ENCODE results near the gene RANBP3. TPM values are rescaled to one million over a fixed set of nuclear protein-coding genes. Genes with fewer than 3 reads are reported as not detected.

Gene RANBP3
- total RNA-seq, 4 donors from 2014 or later = 57.8 to 148 (median 82.7) TPM

DNA sequence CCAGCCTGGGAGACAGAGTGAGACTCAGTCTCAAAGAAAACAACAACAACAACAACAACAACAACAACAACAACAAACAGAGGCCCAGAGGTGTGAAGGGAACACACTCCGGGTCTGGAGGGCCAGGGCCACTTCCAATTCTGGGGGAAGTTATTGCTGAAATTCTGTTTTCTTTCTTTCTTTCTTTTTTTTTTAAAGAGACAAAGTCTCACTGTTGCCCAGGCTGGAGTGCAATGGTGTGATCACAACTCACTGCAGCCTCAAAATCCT lies 67.4 kb downstream of the RANBP3 start:
- DNase-seq = no peak
- no peaks in the 10 kb centered on the region for H3K9me3 ChIP-seq
- H3K4me1 ChIP-seq = peaks cover 19 to 29% of the 10 kb centered on the region in 2 donors
- 82 to 85% methylated on average over 1 of the region's 1 CpG for WGBS, 2 donors
- H3K27me3 ChIP-seq = no peaks in the 10 kb centered on the region
- no peak for TF ChIP-seq CTCF (IDR thresholded peaks at IDR 0.05)
- no peak for TF ChIP-seq POLR2A (IDR thresholded peaks at IDR 0.05)
- peaks cover 0 to 7% of the 10 kb centered on the region in 2 donors for H3K36me3 ChIP-seq
- H3K4me3 ChIP-seq (replicated peaks in 1 of 3) = no peak overlapping the region
- no peak overlapping the region for H3K27ac ChIP-seq
- intact Hi-C loops (cut with DNase I) = no loop called here

DNA sequence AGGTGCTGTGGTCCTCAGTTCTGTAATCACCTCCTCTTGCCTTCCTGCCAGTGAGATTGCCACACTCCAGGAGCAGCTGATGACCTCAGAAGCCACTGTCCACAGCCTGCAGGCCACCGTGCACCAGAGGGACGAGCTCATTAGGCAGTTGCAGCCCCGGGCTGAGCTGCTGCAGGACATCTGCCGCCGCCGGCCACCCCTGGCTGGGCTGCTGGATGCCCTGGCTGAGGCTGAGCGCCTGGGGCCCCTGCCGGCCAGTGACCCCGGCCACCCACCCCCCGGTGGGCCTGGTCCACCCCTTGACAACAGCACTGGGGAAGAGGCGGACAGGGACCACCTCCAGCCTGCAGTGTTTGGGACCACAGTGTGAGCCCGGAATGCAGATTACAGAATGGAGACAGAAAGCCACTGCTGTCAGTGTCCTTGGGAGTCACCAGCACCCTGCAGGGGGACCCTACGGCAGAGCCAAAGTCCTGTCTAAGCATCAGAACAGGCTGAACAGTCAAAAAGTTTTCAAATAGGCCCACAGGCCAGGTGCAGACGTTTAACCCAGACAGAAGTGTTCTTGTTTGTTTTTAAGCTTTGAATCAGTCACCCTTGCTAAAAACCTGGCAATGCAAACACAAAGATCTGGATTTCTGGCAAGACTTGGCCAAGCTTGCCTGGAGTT lies 69.0 kb downstream of the RANBP3 start:
- 68 to 71% methylated on average over 7 to 11 of the region's 14 CpGs for WGBS, 2 donors
- TF ChIP-seq CTCF (IDR thresholded peaks at IDR 0.05) = no peak
- TF ChIP-seq POLR2A (IDR thresholded peaks at IDR 0.05) = no peak
- intact Hi-C loops (cut with DNase I) = no loop called here
- DNase-seq = no peak
- Histone ChIP-seq H3K36me3 (peaks cover 0 to 7% of the 10 kb centered on the region in 2 donors), H3K4me1 (peaks cover 11 to 18% of the 10 kb centered on the region in 2 donors), H3K27me3 (no peaks in the 10 kb centered on the region), H3K4me3 (replicated peaks in 1 of 3) (no peak overlapping the region), H3K9me3 (no peaks in the 10 kb centered on the region), H3K27ac (no peak overlapping the region)

DNA sequence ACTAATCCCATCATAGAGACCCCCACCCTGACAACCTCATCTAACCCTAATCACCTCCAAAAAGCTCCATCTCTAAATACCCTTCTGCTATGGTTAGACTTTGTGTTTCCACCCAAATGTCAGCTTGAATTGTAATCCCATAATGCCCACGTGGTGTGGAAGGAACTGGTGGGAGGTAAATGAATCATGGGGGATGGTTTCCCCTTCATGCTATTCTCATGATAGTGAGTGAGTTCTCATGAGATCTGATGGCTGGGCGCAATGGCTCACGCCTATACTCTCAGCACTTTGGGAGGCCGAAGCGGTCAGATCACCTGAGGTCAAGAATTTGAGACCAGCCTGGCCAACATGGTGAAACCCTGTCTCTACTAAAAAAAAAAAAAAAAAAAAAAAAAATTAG lies 70.7 kb downstream of the RANBP3 start:
- Histone ChIP-seq H3K4me3 (replicated peaks in 1 of 3) (no peak overlapping the region), H3K36me3 (peaks cover 0 to 7% of the 10 kb centered on the region in 2 donors), H3K4me1 (peaks cover 16 to 21% of the 10 kb centered on the region in 2 donors), H3K9me3 (no peaks in the 10 kb centered on the region), H3K27ac (no peak overlapping the region), H3K27me3 (no peaks in the 10 kb centered on the region)
- TF ChIP-seq CTCF (IDR thresholded peaks at IDR 0.05) = no peak
- no peak for TF ChIP-seq POLR2A (IDR thresholded peaks at IDR 0.05)
- intact Hi-C loops (cut with DNase I) = no loop called here
- no peak for DNase-seq
- 56 to 73% methylated on average over 3 to 5 of the region's 5 CpGs for WGBS, 2 donors

GRCh38 chr19:5905114-5905778 lies 72.7 kb downstream of the RANBP3 start:
- TF ChIP-seq CTCF (IDR thresholded peaks at IDR 0.05) (no peak), POLR2A (IDR thresholded peaks at IDR 0.05) (no peak)
- peaks cover 16 to 25% of the 10 kb centered on the region in 2 donors for H3K4me1 ChIP-seq
- WGBS, 2 donors = 57% methylated on average over 28 of the region's 31 CpGs

More at GRCh38 chr19:5905114-5905778, 72.7 kb downstream of the RANBP3 start:
- no peak for DNase-seq
- intact Hi-C loops (cut with DNase I) = no loop called here
- Histone ChIP-seq H3K4me3 (replicated peaks in 1 of 3) (peak overlapping the region; percentile 66 to 93 (median 89)), H3K36me3 (peaks cover 0 to 7% of the 10 kb centered on the region in 2 donors), H3K9me3 (no peaks in the 10 kb centered on the region), H3K27ac (peak overlapping the region in 2 of 3 donors; percentile 29 to 36), H3K27me3 (no peaks in the 10 kb centered on the region)

All from thyroid gland (tissue), 4 donors.